Right atrium auricular region (tissue), 2 donors: ENCODE measurements around the gene DNAJC3. TPM values are rescaled to one million over a fixed set of nuclear protein-coding genes. Genes with fewer than 3 reads are reported as not detected.
"Not testable (repeated sequence)": the region's sequence is repeated elsewhere in the genome, so short reads cannot be mapped to it uniquely, and the experiment has no call there.

Source experiments
- DNase-seq: peaks from one replicate; pipeline ENCODE4 v3.0.0-alpha.2; 2019; ENCODE audit warnings: low spot score
- H3K27ac ChIP-seq, 2 donors: fragments of 200-600 bp; sonication (generic); 1 replicate in 1 of 2; 2 replicates in 1 of 2; pipeline ENCODE4 v1.5.1; 2016 to 2019
- H3K27me3 ChIP-seq, 2 donors: fragments of 200-600 bp; sonication (generic); one replicate each; pipeline versions ENCODE4 v1.5.1 to v1.6.0; 2017 to 2019
- H3K36me3 ChIP-seq: fragments of 200-600 bp; sonication (generic); one replicate; pipeline ENCODE4 v1.5.1; 2016
- H3K4me1 ChIP-seq, 2 donors: fragments of 200-600 bp; sonication (generic); one replicate each; pipeline versions ENCODE4 v1.5.1 to v1.6.0; 2017 to 2019
- H3K4me3 ChIP-seq, 2 donors: fragments of 200-600 bp; sonication (generic); 1 replicate in 1 of 2; 2 replicates in 1 of 2; pipeline ENCODE4 v1.5.1; 2017 to 2019; ENCODE audit warnings: mild to moderate bottlenecking in 1 of 2, moderate library complexity in 1 of 2
- H3K9me3 ChIP-seq, 2 donors: fragments of 200-600 bp; sonication (generic); one replicate each; pipeline ENCODE4 v1.5.1; 2019
- total RNA-seq, 2 donors: library from RNA; depleted of rRNA; stranded (reverse); fragments of >200 nt; gene quantifications; one replicate each; pipeline ENCODE4 v1.1.0, GENCODE V29; 2016
- TF ChIP-seq, protein P1 (sequence below), 2 donors: fragments of 200-600 bp; sonication (generic); IDR thresholded peaks; one replicate each; pipeline ENCODE4 v1.5.1; 2019; ENCODE audit warnings: antibody characterized with exemption in 2 of 2

Gene DNAJC3
- total RNA-seq, 2 donors from 2014 or later, result 32.6 to 37.7 TPM

GRCh38 chr13:95723438-95723837, 46.5 kb downstream of the DNAJC3 start:
- Histone ChIP-seq H3K27ac (no peak overlapping the region), H3K4me3 (no peak overlapping the region), H3K9me3 (no peaks in the 10 kb centered on the region), H3K4me1 (no peaks in the 10 kb centered on the region), H3K27me3 (no peaks in the 10 kb centered on the region), H3K36me3 (peaks cover 14% of the 10 kb centered on the region)
- DNase-seq, result no peak
- TF ChIP-seq, protein P1, sequence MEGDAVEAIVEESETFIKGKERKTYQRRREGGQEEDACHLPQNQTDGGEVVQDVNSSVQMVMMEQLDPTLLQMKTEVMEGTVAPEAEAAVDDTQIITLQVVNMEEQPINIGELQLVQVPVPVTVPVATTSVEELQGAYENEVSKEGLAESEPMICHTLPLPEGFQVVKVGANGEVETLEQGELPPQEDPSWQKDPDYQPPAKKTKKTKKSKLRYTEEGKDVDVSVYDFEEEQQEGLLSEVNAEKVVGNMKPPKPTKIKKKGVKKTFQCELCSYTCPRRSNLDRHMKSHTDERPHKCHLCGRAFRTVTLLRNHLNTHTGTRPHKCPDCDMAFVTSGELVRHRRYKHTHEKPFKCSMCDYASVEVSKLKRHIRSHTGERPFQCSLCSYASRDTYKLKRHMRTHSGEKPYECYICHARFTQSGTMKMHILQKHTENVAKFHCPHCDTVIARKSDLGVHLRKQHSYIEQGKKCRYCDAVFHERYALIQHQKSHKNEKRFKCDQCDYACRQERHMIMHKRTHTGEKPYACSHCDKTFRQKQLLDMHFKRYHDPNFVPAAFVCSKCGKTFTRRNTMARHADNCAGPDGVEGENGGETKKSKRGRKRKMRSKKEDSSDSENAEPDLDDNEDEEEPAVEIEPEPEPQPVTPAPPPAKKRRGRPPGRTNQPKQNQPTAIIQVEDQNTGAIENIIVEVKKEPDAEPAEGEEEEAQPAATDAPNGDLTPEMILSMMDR (IDR thresholded peaks at IDR 0.05), result no peak

- Histone ChIP-seq H3K4me1 (no peaks in the 10 kb centered on the region), H3K36me3 (peaks cover 14% of the 10 kb centered on the region), H3K27ac (no peak overlapping the region), H3K9me3 (no peaks in the 10 kb centered on the region), H3K4me3 (no peak overlapping the region), H3K27me3 (no peaks in the 10 kb centered on the region)
- no peak for DNase-seq
- TF ChIP-seq, protein P1 (IDR thresholded peaks at IDR 0.05), result no peak
Observed at GRCh38 chr13:95724252-95724651, 47.3 kb downstream of the DNAJC3 start.

GRCh38 chr13:95726876-95727275, 49.9 kb downstream of the DNAJC3 start:
- Histone ChIP-seq H3K27me3 (no peaks in the 10 kb centered on the region), H3K9me3 (peaks cover 0 to 9% of the 10 kb centered on the region in 2 donors), H3K27ac (no peak overlapping the region), H3K4me3 (no peak overlapping the region), H3K4me1 (no peaks in the 10 kb centered on the region), H3K36me3 (peaks cover 14% of the 10 kb centered on the region)
- DNase-seq, result no peak
- TF ChIP-seq, protein P1 (IDR thresholded peaks at IDR 0.05), result no peak

GRCh38 chr13:95728957-95729356, 52.0 kb downstream of the DNAJC3 start:
- Histone ChIP-seq H3K36me3 (peaks cover 14% of the 10 kb centered on the region), H3K27ac (no peak overlapping the region), H3K9me3 (peaks cover 0 to 18% of the 10 kb centered on the region in 2 donors), H3K4me1 (no peaks in the 10 kb centered on the region), H3K27me3 (no peaks in the 10 kb centered on the region), H3K4me3 (no peak overlapping the region)
- TF ChIP-seq, protein P1 (IDR thresholded peaks at IDR 0.05), result no peak
- DNase-seq, result no peak

DNA sequence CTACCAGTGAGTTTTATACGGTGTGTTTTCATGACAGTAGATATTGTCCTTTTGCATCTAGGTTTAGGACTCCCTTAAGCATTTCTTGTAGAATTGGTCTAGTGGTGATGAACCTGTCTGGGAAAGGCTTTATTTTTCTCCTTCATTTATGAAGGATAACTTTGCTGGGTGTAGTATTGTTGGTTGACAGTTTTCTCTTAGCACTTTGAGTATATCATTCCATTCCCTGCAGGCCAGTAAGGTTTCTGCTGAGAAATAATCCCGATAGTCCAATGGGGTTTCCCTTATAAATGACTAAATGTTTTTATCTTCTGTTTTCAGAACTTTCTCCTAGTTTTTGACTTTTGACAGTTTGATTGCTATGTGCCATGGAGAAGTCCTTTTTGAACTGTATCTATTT, 57.2 kb downstream of the DNAJC3 start:
- no peak for DNase-seq
- Histone ChIP-seq H3K36me3 (no peaks in the 10 kb centered on the region), H3K9me3 (peaks cover 0 to 26% of the 10 kb centered on the region in 2 donors), H3K27me3 (no peaks in the 10 kb centered on the region), H3K4me1 (no peaks in the 10 kb centered on the region), H3K27ac (no peak overlapping the region), H3K4me3 (no peak overlapping the region)
- TF ChIP-seq, protein P1 (IDR thresholded peaks at IDR 0.05), result no peak

DNA sequence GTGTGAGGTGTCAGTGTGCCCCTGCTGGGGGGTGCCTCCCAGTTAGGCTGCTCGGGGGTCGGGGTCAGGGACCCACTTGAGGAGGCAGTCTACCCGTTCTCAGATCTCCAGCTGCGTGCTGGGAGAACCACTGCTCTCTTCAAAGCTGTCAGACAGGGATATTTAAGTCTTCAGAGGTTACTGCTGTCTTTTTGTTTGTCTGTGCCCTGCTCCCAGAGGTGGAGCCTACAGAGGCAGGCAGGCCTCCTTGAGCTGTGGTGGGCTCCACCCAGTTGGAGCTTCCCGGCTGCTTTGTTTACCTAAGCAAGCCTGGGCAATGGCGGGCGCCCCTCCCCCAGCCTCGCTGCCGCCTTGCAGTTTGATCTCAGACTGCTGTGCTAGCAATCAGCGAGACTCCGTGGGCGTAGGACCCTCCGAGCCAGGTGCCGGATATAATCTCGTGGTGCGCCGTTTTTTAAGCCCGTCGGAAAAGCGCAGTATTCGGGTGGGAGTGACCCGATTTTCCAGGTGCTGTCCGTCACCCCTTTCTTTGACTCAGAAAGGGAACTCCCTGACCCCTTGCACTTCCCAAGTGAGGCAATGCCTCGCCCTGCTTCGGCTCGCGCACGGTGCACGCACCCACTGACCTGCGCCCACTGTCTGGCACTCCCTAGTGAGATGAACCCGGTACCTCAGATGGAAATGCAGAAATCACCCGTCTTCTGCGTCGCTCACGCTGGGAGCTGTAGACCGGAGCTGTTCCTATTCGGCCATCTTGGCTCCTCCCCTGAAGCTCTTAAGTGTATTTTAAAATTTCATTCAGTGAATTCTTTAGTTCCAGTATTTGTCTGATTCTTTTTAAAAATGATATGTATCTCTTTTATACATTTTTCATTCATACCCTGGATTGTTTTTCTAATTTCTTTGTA, 63.4 kb downstream of the DNAJC3 start:
- H3K27ac ChIP-seq, H3K27me3 ChIP-seq, H3K4me3 ChIP-seq, H3K9me3 ChIP-seq, H3K36me3 ChIP-seq, DNase-seq, H3K4me1 ChIP-seq: not testable (repeated sequence)
